Erythroblast (primary cell): Measurements from ENCODE around the gene POGK.

Source experiments
- GATA1 ChIP-seq: IDR thresholded peaks from 2 replicates; pipeline ENCODE4 v1.6.1; 2011; ENCODE audit warnings: low read depth, mild to moderate bottlenecking, control low read depth, low read length, moderate library complexity
- POLR2A ChIP-seq: IDR thresholded peaks from 2 replicates; pipeline ENCODE4 v1.6.1; 2011; ENCODE audit warnings: mild to moderate bottlenecking, low read length

DNA sequence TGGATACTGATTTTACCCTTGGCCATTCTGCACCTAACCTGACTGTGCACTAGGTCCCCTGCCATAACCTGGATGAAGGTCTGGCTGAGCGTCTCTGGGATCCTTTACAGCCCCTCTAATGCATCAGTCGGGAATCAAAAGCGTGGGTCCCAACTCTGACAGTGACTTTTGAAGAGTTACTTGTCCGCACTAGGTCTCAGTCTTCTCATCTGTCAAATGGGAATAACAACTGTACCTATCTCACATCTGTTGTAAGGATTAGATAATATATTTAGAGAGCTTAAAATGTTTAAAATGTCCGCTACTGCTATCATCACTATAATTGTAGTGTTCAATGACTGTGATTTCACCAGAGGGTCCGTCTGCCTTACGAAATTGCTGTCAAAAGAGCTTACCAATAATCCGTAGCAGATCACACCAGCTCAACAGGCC is 36.0 kb downstream of the POGK start:
- TF ChIP-seq POLR2A (no peak), GATA1 (no peak)
